GM23338 (cell line): ENCODE results near the gene ZBTB7C. TPM values are rescaled to one million over a fixed set of nuclear protein-coding genes. Genes with fewer than 3 reads are reported as not detected.

Experiments used
- ATAC-seq: fragments of 200-7000 bp; cut with Tn5 transposase; 3 replicates; pipeline ENCODE4 v1.9.1; 2020
- DNase-seq: peaks from one replicate; pipeline ENCODE4 v3.0.0-alpha.2; 2015; ENCODE audit warnings: low spot score
- H2AFZ ChIP-seq: fragments of 200-600 bp; sonication (generic); 2 replicates; pipeline ENCODE4 v1.8.0; 2016; ENCODE audit warnings: antibody characterized with exemption, mild to moderate bottlenecking, moderate library complexity
- H3F3A ChIP-seq: fragments of 200-600 bp; sonication (generic); replicated peaks from 2 replicates; pipeline ENCODE4 v1.8.0; 2017; ENCODE audit warnings: antibody characterized with exemption, mixed run types, low read depth
- H3K27ac ChIP-seq: fragments of 200-600 bp; sonication (generic); 2 replicates; pipeline ENCODE4 v1.6.1; 2016; ENCODE audit warnings: low read depth
- H3K27me3 ChIP-seq: fragments of 200-600 bp; sonication (generic); 2 replicates; pipeline ENCODE4 v1.8.0; 2016; ENCODE audit warnings: mild to moderate bottlenecking, mixed run types, moderate library complexity; ENCODE audit not compliant: insufficient read depth
- H3K36me3 ChIP-seq: fragments of 200-600 bp; sonication (generic); 2 replicates; pipeline ENCODE4 v1.8.0; 2016; ENCODE audit warnings: mild to moderate bottlenecking; ENCODE audit not compliant: insufficient read depth
- H3K4me1 ChIP-seq: fragments of 200-600 bp; sonication (generic); 2 replicates; pipeline ENCODE4 v1.8.0; 2016; ENCODE audit warnings: mild to moderate bottlenecking, moderate library complexity; ENCODE audit not compliant: insufficient read depth
- H3K4me2 ChIP-seq: fragments of 200-600 bp; sonication (generic); 2 replicates; pipeline ENCODE4 v1.7.1; 2017; ENCODE audit warnings: mixed run types
- H3K4me3 ChIP-seq: fragments of 200-600 bp; sonication (generic); 2 replicates; pipeline ENCODE4 v1.6.1; 2016; ENCODE audit warnings: mixed run types
- H3K79me2 ChIP-seq: fragments of 200-600 bp; sonication (generic); replicated peaks from 2 replicates; pipeline ENCODE4 v1.8.0; 2017; ENCODE audit warnings: mild to moderate bottlenecking; ENCODE audit not compliant: insufficient read depth
- H3K9me2 ChIP-seq: fragments of 200-600 bp; sonication (generic); 2 replicates; pipeline ENCODE4 v1.8.0; 2017; ENCODE audit not compliant: insufficient read depth
- H4K20me1 ChIP-seq: fragments of 200-600 bp; sonication (generic); replicated peaks from 2 replicates; pipeline ENCODE4 v1.8.0; 2017; ENCODE audit warnings: mild to moderate bottlenecking; ENCODE audit not compliant: insufficient read depth
- H3K27ac Mint-ChIP-seq: 2 replicates; pipeline ENCODE4 v1.8.0; 2020; ENCODE audit warnings: inconsistent platforms, mild to moderate bottlenecking, moderate library complexity, mixed read lengths
- H3K27me3 Mint-ChIP-seq: 3 replicates; pipeline ENCODE4 v1.8.0; 2022; ENCODE audit warnings: low read depth, mild to moderate bottlenecking, moderate library complexity, mixed read lengths, inconsistent platforms; ENCODE audit not compliant: insufficient read depth, poor library complexity
- H3K36me3 Mint-ChIP-seq: 3 replicates; pipeline ENCODE4 v1.8.0; 2021; ENCODE audit warnings: low read depth, mild to moderate bottlenecking, inconsistent platforms, moderate library complexity, mixed read lengths
- H3K4me1 Mint-ChIP-seq: 3 replicates; pipeline ENCODE4 v1.8.0; 2020; ENCODE audit warnings: mild to moderate bottlenecking, inconsistent platforms, mixed read lengths
- H3K4me3 Mint-ChIP-seq: 3 replicates; pipeline ENCODE4 v1.8.0; 2021; ENCODE audit warnings: moderate library complexity, mild to moderate bottlenecking, inconsistent platforms, mixed read lengths
- H3K9me3 Mint-ChIP-seq: 3 replicates; pipeline ENCODE4 v1.8.0; 2020; ENCODE audit warnings: moderate library complexity, mild to moderate bottlenecking, inconsistent platforms, mixed read lengths
- CREB1 ChIP-seq: fragments of 250-450 bp; sonication (Bioruptor Pico); IDR thresholded peaks from 2 replicates; pipeline ENCODE4 v1.5.0; 2020; ENCODE audit warnings: low read depth, mild to moderate bottlenecking, moderate library complexity
- ETS1 ChIP-seq: IDR thresholded peaks from 2 replicates; pipeline ENCODE4 v1.6.1; 2016; ENCODE audit warnings: antibody characterized with exemption
- EZH2 ChIP-seq: fragments of 200-600 bp; sonication (generic); IDR thresholded peaks from one replicate; pipeline ENCODE4 v1.8.0; 2017; ENCODE audit warnings: antibody characterized with exemption, mild to moderate bottlenecking, low read depth; ENCODE audit not compliant: unreplicated experiment
- EZH2phosphoT487 ChIP-seq: fragments of 200-600 bp; sonication (generic); IDR thresholded peaks from one replicate; pipeline ENCODE4 v1.8.1; 2018; ENCODE audit warnings: antibody characterized with exemption; ENCODE audit not compliant: unreplicated experiment
- JUNB ChIP-seq: IDR thresholded peaks from one replicate; pipeline ENCODE4 v1.6.1; 2016; ENCODE audit warnings: antibody characterized with exemption; ENCODE audit not compliant: unreplicated experiment
- NANOG ChIP-seq: IDR thresholded peaks from 2 replicates; pipeline ENCODE4 v1.6.1; 2016; ENCODE audit warnings: antibody characterized with exemption, borderline replicate concordance
- POLR2AphosphoS5 ChIP-seq: IDR thresholded peaks from 2 replicates; pipeline ENCODE4 v1.6.1; 2016; ENCODE audit warnings: antibody characterized with exemption, low read depth
- STAT1 ChIP-seq: IDR thresholded peaks from one replicate; pipeline ENCODE4 v1.6.1; 2016; ENCODE audit warnings: antibody characterized with exemption; ENCODE audit not compliant: unreplicated experiment
- ZNF114 ChIP-seq: fragments of 250-450 bp; sonication (Bioruptor Pico); IDR thresholded peaks from 2 replicates; pipeline ENCODE4 v1.5.0; 2020; ENCODE audit warnings: mild to moderate bottlenecking, moderate library complexity
- ZNF331 ChIP-seq: fragments of 250-450 bp; sonication (Bioruptor Pico); IDR thresholded peaks from 2 replicates; pipeline ENCODE4 v1.5.0; 2020; ENCODE audit warnings: low read depth, mild to moderate bottlenecking, moderate library complexity
- polyA plus RNA-seq: library from polyadenylated mRNA; unstranded; fragments of >200 nt; fragmentation: Nextera tagmentation; extraction: Ambion mirVana; gene quantifications from 2 replicates; pipeline ENCODE4 v1.2.1, GENCODE V29; 2016
- total RNA-seq: library from RNA; depleted of rRNA; stranded (reverse); fragments of >200 nt; shearing (Covaris generic); gene quantifications from 2 replicates; pipeline ENCODE4 v1.2.3, GENCODE V29; 2014
- TF ChIP-seq, protein P1 (sequence below): IDR thresholded peaks from one replicate; pipeline ENCODE4 v1.6.1; 2018; ENCODE audit warnings: antibody characterized with exemption; ENCODE audit not compliant: unreplicated experiment
- TF ChIP-seq, protein P2 (sequence below): fragments of 250-450 bp; sonication (Bioruptor Pico); IDR thresholded peaks from 2 replicates; pipeline ENCODE4 v1.5.0; 2020; ENCODE audit warnings: mild to moderate bottlenecking, moderate library complexity
- TF ChIP-seq, protein P3 (sequence below), 2 experiments: fragments of 200-600 bp in 1 of 2; sonication (generic) in 1 of 2; conservative IDR thresholded peaks; 2 replicates each; pipeline versions ENCODE4 v1.5.1 to v1.6.1; 2016 to 2017; ENCODE audit warnings: antibody characterized with exemption in 2 of 2, low read depth in 2 of 2, mild to moderate bottlenecking in 2 of 2, moderate library complexity in 1 of 2

The ZBTB7C gene
- total and polyA plus RNA-seq, 2 experiments from 2014 or later, result 0.03 to 0.14 TPM

DNA sequence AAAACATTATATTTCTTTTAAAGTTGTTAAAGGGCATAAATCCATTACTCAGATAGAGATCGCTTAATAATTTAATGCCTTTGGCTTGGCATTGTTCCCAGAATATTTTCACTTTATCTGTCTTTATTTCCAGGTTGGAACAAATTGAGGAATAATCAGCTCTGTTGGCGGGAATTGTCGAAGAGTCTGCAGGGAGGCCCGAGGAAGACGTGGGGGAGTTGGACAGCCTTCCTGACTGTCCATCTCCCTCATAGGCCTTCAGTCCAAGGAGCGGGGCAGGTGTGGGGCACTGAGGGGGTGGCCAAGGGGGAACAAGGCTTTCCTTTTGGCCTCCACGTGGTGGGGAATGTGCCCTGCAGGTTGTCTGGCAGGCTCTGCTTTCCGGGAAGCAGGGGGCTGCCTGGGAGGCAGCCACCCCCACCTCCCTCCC lies 179.6 kb downstream of the ZBTB7C start:
- H3K36me3 Mint-ChIP-seq, result no peaks in the 10 kb centered on the region
- no peaks in the 10 kb centered on the region for H3K9me3 Mint-ChIP-seq
- Histone ChIP-seq H3K79me2 (no peaks in the 10 kb centered on the region), H2AFZ (no peak overlapping the region), H3K4me1 (peaks cover 3% of the 10 kb centered on the region; the same call in 1 of the 2 replicates), H3K9me2 (no peaks in the 10 kb centered on the region), H3K27ac (no peak overlapping the region), H4K20me1 (no peaks in the 10 kb centered on the region; the same call in 1 of the 2 replicates), H3F3A (0 out of 2 replicates have a peak, but pooled peaks cover 3% of the 10 kb centered on the region), H3K4me2 (no peak overlapping the region), H3K4me3 (no peak overlapping the region), H3K36me3 (no peaks in the 10 kb centered on the region), H3K27me3 (no peaks in the 10 kb centered on the region)
- DNase-seq (peak; percentile 44), ATAC-seq (peak; percentile 75)
- H3K27me3 Mint-ChIP-seq, result no peaks in the 10 kb centered on the region
- peaks cover 13% of the 10 kb centered on the region for H3K4me1 Mint-ChIP-seq
- no peak for TF ChIP-seq STAT1
- no peak for TF ChIP-seq ZNF114 (CRISPR knock-in tag)
- no peak for TF ChIP-seq ZNF331 (CRISPR knock-in tag)
- TF ChIP-seq ETS1, result no peak
- TF ChIP-seq, protein P1, sequence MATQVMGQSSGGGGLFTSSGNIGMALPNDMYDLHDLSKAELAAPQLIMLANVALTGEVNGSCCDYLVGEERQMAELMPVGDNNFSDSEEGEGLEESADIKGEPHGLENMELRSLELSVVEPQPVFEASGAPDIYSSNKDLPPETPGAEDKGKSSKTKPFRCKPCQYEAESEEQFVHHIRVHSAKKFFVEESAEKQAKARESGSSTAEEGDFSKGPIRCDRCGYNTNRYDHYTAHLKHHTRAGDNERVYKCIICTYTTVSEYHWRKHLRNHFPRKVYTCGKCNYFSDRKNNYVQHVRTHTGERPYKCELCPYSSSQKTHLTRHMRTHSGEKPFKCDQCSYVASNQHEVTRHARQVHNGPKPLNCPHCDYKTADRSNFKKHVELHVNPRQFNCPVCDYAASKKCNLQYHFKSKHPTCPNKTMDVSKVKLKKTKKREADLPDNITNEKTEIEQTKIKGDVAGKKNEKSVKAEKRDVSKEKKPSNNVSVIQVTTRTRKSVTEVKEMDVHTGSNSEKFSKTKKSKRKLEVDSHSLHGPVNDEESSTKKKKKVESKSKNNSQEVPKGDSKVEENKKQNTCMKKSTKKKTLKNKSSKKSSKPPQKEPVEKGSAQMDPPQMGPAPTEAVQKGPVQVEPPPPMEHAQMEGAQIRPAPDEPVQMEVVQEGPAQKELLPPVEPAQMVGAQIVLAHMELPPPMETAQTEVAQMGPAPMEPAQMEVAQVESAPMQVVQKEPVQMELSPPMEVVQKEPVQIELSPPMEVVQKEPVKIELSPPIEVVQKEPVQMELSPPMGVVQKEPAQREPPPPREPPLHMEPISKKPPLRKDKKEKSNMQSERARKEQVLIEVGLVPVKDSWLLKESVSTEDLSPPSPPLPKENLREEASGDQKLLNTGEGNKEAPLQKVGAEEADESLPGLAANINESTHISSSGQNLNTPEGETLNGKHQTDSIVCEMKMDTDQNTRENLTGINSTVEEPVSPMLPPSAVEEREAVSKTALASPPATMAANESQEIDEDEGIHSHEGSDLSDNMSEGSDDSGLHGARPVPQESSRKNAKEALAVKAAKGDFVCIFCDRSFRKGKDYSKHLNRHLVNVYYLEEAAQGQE, result no peak
- TF ChIP-seq, protein P2, sequence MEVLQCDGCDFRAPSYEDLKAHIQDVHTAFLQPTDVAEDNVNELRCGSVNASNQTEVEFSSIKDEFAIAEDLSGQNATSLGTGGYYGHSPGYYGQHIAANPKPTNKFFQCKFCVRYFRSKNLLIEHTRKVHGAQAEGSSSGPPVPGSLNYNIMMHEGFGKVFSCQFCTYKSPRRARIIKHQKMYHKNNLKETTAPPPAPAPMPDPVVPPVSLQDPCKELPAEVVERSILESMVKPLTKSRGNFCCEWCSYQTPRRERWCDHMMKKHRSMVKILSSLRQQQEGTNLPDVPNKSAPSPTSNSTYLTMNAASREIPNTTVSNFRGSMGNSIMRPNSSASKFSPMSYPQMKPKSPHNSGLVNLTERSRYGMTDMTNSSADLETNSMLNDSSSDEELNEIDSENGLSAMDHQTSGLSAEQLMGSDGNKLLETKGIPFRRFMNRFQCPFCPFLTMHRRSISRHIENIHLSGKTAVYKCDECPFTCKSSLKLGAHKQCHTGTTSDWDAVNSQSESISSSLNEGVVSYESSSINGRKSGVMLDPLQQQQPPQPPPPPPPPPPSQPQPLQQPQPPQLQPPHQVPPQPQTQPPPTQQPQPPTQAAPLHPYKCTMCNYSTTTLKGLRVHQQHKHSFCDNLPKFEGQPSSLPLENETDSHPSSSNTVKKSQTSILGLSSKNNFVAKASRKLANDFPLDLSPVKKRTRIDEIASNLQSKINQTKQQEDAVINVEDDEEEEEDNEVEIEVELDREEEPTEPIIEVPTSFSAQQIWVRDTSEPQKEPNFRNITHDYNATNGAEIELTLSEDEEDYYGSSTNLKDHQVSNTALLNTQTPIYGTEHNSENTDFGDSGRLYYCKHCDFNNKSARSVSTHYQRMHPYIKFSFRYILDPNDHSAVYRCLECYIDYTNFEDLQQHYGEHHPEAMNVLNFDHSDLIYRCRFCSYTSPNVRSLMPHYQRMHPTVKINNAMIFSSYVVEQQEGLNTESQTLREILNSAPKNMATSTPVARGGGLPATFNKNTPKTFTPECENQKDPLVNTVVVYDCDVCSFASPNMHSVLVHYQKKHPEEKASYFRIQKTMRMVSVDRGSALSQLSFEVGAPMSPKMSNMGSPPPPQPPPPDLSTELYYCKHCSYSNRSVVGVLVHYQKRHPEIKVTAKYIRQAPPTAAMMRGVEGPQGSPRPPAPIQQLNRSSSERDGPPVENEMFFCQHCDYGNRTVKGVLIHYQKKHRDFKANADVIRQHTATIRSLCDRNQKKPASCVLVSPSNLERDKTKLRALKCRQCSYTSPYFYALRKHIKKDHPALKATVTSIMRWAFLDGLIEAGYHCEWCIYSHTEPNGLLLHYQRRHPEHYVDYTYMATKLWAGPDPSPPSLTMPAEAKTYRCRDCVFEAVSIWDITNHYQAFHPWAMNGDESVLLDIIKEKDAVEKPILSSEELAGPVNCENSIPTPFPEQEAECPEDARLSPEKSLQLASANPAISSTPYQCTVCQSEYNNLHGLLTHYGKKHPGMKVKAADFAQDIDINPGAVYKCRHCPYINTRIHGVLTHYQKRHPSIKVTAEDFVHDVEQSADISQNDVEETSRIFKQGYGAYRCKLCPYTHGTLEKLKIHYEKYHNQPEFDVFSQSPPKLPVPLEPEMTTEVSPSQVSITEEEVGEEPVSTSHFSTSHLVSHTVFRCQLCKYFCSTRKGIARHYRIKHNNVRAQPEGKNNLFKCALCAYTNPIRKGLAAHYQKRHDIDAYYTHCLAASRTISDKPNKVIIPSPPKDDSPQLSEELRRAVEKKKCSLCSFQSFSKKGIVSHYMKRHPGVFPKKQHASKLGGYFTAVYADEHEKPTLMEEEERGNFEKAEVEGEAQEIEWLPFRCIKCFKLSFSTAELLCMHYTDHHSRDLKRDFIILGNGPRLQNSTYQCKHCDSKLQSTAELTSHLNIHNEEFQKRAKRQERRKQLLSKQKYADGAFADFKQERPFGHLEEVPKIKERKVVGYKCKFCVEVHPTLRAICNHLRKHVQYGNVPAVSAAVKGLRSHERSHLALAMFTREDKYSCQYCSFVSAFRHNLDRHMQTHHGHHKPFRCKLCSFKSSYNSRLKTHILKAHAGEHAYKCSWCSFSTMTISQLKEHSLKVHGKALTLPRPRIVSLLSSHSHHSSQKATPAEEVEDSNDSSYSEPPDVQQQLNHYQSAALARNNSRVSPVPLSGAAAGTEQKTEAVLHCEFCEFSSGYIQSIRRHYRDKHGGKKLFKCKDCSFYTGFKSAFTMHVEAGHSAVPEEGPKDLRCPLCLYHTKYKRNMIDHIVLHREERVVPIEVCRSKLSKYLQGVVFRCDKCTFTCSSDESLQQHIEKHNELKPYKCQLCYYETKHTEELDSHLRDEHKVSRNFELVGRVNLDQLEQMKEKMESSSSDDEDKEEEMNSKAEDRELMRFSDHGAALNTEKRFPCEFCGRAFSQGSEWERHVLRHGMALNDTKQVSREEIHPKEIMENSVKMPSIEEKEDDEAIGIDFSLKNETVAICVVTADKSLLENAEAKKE (CRISPR knock-in tag), result no peak
- TF ChIP-seq POLR2AphosphoS5, result no peak
- TF ChIP-seq CREB1 (CRISPR knock-in tag), result no peak
- TF ChIP-seq, protein P3, sequence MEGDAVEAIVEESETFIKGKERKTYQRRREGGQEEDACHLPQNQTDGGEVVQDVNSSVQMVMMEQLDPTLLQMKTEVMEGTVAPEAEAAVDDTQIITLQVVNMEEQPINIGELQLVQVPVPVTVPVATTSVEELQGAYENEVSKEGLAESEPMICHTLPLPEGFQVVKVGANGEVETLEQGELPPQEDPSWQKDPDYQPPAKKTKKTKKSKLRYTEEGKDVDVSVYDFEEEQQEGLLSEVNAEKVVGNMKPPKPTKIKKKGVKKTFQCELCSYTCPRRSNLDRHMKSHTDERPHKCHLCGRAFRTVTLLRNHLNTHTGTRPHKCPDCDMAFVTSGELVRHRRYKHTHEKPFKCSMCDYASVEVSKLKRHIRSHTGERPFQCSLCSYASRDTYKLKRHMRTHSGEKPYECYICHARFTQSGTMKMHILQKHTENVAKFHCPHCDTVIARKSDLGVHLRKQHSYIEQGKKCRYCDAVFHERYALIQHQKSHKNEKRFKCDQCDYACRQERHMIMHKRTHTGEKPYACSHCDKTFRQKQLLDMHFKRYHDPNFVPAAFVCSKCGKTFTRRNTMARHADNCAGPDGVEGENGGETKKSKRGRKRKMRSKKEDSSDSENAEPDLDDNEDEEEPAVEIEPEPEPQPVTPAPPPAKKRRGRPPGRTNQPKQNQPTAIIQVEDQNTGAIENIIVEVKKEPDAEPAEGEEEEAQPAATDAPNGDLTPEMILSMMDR (conservative IDR thresholded peaks at IDR 0.05; ENCODE audit: low read depth in 2 of 2), result no peak
- TF ChIP-seq NANOG, result no peak
- no peak for TF ChIP-seq EZH2
- TF ChIP-seq EZH2phosphoT487, result no peak
- no peak for TF ChIP-seq JUNB
- no peak overlapping the region for H3K4me3 Mint-ChIP-seq
- no peak overlapping the region for H3K27ac Mint-ChIP-seq
